SU-DHL-6 (cell line): ENCODE measurements around the gene KDM1A.
"Not testable (repeated sequence)": the region's sequence is repeated elsewhere in the genome, so short reads cannot be mapped to it uniquely, and the experiment has no call there.

Source experiments
- H2AFZ ChIP-seq: fragments of 200-600 bp; sonication (generic); 2 replicates; pipeline ENCODE4 v1.6.1; 2014; ENCODE audit warnings: low read depth, mild to moderate bottlenecking, moderate library complexity, mixed read lengths, antibody characterized with exemption, low read length; ENCODE audit not compliant: severe bottlenecking
- H3F3A ChIP-seq: fragments of 200-600 bp; shearing (Covaris generic); 2 replicates; pipeline ENCODE4 v1.6.0; 2016; ENCODE audit warnings: antibody characterized with exemption, mild to moderate bottlenecking; ENCODE audit not compliant: insufficient read depth
- H3K27ac ChIP-seq: fragments of 200-600 bp; sonication (generic); 2 replicates; pipeline ENCODE4 v1.5.1; 2016; ENCODE audit warnings: low read depth, mild to moderate bottlenecking, low read length, moderate library complexity, mixed read lengths
- H3K27me3 ChIP-seq: fragments of 200-600 bp; sonication (generic), shearing (Covaris generic); 2 replicates; pipeline ENCODE4 v1.6.0; 2014; ENCODE audit warnings: mild to moderate bottlenecking, low read length
- H3K36me3 ChIP-seq: fragments of 200-600 bp; sonication (generic); 2 replicates; pipeline ENCODE4 v1.6.1; 2014; ENCODE audit warnings: mild to moderate bottlenecking, low read length, mixed read lengths
- H3K4me2 ChIP-seq: fragments of 300-600, 200-600 bp; shearing (Covaris generic), sonication (generic); 2 replicates; pipeline ENCODE4 v1.6.0; 2014; ENCODE audit warnings: low read length, low read depth, mild to moderate bottlenecking; ENCODE audit not compliant: poor library complexity, severe bottlenecking
- H3K4me3 ChIP-seq: fragments of 200-600 bp; sonication (generic); 2 replicates; pipeline ENCODE4 v1.5.1; 2014; ENCODE audit warnings: antibody characterized with exemption, low read length, mild to moderate bottlenecking, mixed read lengths; ENCODE audit not compliant: insufficient read depth, poor library complexity, severe bottlenecking
- H3K79me2 ChIP-seq: fragments of 200-600 bp; sonication (generic); 2 replicates; pipeline ENCODE4 v1.6.1; 2014; ENCODE audit warnings: mild to moderate bottlenecking, low read length, moderate library complexity; ENCODE audit not compliant: insufficient read depth
- H3K9ac ChIP-seq: fragments of 200-600 bp; sonication (generic); 2 replicates; pipeline ENCODE4 v1.7.0; 2014; ENCODE audit warnings: mild to moderate bottlenecking, low read length
- H3K9me2 ChIP-seq: fragments of 200-600 bp; sonication (generic); replicated peaks from 2 replicates; pipeline ENCODE4 v1.6.1; 2014; ENCODE audit warnings: low read length; ENCODE audit not compliant: insufficient read depth
- H3K9me3 ChIP-seq: fragments of 200-600 bp; sonication (generic); 2 replicates; pipeline ENCODE4 v1.6.1; 2014; ENCODE audit warnings: low read length, mixed read lengths; ENCODE audit not compliant: insufficient read depth
- H4K20me1 ChIP-seq: fragments of 200-600 bp; sonication (generic); 2 replicates; pipeline ENCODE4 v1.6.1; 2014; ENCODE audit warnings: low read depth, mild to moderate bottlenecking, antibody characterized with exemption, low read length, moderate library complexity, mixed read lengths
- EZH2phosphoT487 ChIP-seq: fragments of 200-600 bp; sonication (generic), shearing (Covaris generic); conservative IDR thresholded peaks from 2 replicates; pipeline ENCODE4 v1.6.1; 2018; ENCODE audit warnings: mild to moderate bottlenecking, antibody characterized with exemption, low read length, moderate library complexity, mixed read lengths
- TF ChIP-seq, protein P1 (sequence below): fragments of 200-600 bp; sonication (generic); IDR thresholded peaks from one replicate; pipeline ENCODE4 v1.5.1; 2017; ENCODE audit warnings: antibody characterized with exemption, mild to moderate bottlenecking, low read length, moderate library complexity; ENCODE audit not compliant: insufficient read depth, poor library complexity, severe bottlenecking

The KDM1A gene

GRCh38 chr1:23004112-23004511 lies 15.2 kb upstream of the KDM1A start:
- H3K4me3 ChIP-seq: no peak overlapping the region
- no peaks in the 10 kb centered on the region for H3K79me2 ChIP-seq
- no peaks in the 10 kb centered on the region for H3K9me2 ChIP-seq
- no peak overlapping the region for H3K4me2 ChIP-seq
- H3K27me3 ChIP-seq: no peaks in the 10 kb centered on the region
- H3K9ac ChIP-seq: no peak overlapping the region
- H3K27ac ChIP-seq: no peak overlapping the region
- H3K36me3 ChIP-seq: no peaks in the 10 kb centered on the region
- no peak for TF ChIP-seq EZH2phosphoT487
- TF ChIP-seq, protein P1, sequence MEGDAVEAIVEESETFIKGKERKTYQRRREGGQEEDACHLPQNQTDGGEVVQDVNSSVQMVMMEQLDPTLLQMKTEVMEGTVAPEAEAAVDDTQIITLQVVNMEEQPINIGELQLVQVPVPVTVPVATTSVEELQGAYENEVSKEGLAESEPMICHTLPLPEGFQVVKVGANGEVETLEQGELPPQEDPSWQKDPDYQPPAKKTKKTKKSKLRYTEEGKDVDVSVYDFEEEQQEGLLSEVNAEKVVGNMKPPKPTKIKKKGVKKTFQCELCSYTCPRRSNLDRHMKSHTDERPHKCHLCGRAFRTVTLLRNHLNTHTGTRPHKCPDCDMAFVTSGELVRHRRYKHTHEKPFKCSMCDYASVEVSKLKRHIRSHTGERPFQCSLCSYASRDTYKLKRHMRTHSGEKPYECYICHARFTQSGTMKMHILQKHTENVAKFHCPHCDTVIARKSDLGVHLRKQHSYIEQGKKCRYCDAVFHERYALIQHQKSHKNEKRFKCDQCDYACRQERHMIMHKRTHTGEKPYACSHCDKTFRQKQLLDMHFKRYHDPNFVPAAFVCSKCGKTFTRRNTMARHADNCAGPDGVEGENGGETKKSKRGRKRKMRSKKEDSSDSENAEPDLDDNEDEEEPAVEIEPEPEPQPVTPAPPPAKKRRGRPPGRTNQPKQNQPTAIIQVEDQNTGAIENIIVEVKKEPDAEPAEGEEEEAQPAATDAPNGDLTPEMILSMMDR: no peak
- H3K9me3 ChIP-seq: peaks cover 4% of the 10 kb centered on the region; the same call in 1 of the 2 replicates
- H2AFZ ChIP-seq: no peak overlapping the region
- no peaks in the 10 kb centered on the region for H3F3A ChIP-seq
- no peaks in the 10 kb centered on the region for H4K20me1 ChIP-seq

DNA sequence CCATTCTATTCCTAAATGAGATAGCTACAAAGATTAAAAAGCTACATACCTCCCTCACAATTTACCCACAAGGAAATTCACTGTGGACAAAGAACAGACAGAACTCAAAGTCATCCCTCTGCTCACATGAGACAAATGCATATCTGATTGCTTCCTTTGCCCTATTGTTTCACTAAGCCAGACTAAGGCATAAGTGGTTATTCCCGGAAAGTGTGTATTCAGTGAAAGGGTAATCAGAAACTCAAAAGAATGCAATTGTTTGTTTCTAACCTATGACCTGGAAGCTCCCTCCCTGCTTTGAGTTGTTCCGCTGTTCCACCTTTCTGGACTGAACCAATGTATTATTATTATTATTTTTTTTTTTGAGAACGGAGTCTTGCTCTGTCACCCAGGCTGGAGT lies 14.5 kb upstream of the KDM1A start:
- H3K36me3 ChIP-seq, H3K27ac ChIP-seq, H3K79me2 ChIP-seq, H3F3A ChIP-seq, H3K9me2 ChIP-seq, H3K27me3 ChIP-seq, H3K4me2 ChIP-seq, H2AFZ ChIP-seq, H3K9me3 ChIP-seq, H3K4me3 ChIP-seq, H4K20me1 ChIP-seq, H3K9ac ChIP-seq: not testable (repeated sequence)

DNA sequence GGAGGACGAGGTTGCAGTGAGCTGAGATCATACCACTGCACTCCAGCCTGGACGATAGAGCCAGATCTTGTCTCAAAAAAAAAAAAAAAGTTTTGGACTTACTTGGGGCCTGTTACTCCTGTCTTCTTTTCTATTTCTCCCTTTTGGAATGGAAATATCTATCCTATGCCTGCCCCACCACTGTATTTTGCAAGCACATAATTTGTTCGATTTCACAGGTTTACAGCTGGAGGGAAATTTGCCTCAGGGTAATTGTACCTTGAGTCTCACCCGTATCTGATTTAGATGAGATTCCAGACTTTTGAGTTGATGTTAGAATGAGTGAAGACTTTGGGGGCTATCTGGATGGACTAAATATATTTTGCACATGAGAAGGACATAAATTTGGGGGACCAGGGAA lies 12.2 kb upstream of the KDM1A start:
- Histone ChIP-seq H3K4me3 (no peak overlapping the region), H3K9me2 (no peaks in the 10 kb centered on the region), H3K36me3 (no peaks in the 10 kb centered on the region), H3F3A (no peaks in the 10 kb centered on the region), H3K27me3 (no peaks in the 10 kb centered on the region), H3K27ac (no peak overlapping the region), H3K79me2 (no peaks in the 10 kb centered on the region), H3K9ac (no peak overlapping the region), H3K9me3 (no peaks in the 10 kb centered on the region), H4K20me1 (no peaks in the 10 kb centered on the region), H2AFZ (no peak overlapping the region), H3K4me2 (no peak overlapping the region)
- TF ChIP-seq, protein P1: no peak
- TF ChIP-seq EZH2phosphoT487: no peak

- Histone ChIP-seq H3K9me2 (no peaks in the 10 kb centered on the region), H3K27me3 (no peaks in the 10 kb centered on the region), H3K27ac (no peak overlapping the region), H2AFZ (no peak overlapping the region), H3K9ac (no peak overlapping the region), H3K79me2 (no peaks in the 10 kb centered on the region), H3K36me3 (no peaks in the 10 kb centered on the region), H3K4me2 (no peak overlapping the region), H3K9me3 (no peaks in the 10 kb centered on the region), H3K4me3 (no peak overlapping the region), H3F3A (no peaks in the 10 kb centered on the region), H4K20me1 (no peaks in the 10 kb centered on the region)
- TF ChIP-seq EZH2phosphoT487: no peak
- TF ChIP-seq, protein P1: no peak
Observed at GRCh38 chr1:23008901-23009300, 10.4 kb upstream of the KDM1A start.

- H3K4me3 ChIP-seq, H3K36me3 ChIP-seq, H3K27me3 ChIP-seq, H3K9me3 ChIP-seq, H3F3A ChIP-seq, H3K9me2 ChIP-seq, H3K27ac ChIP-seq, H3K4me2 ChIP-seq, H4K20me1 ChIP-seq, H2AFZ ChIP-seq, H3K9ac ChIP-seq, H3K79me2 ChIP-seq: not testable (repeated sequence)
Observed at GRCh38 chr1:23010025-23010424, 9.2 kb upstream of the KDM1A start.
